Effector CD4-positive, alpha-beta T cell (primary cell): Measurements from ENCODE around the gene OLFML1.

ENCODE experiments used
- DNase-seq: peaks from one replicate; pipeline ENCODE4 v3.0.0-alpha.2; 2020

OLFML1 gene

GRCh38 chr11:7533199-7534041 is 48.1 kb downstream of the OLFML1 start:
- no peak for DNase-seq

DNA sequence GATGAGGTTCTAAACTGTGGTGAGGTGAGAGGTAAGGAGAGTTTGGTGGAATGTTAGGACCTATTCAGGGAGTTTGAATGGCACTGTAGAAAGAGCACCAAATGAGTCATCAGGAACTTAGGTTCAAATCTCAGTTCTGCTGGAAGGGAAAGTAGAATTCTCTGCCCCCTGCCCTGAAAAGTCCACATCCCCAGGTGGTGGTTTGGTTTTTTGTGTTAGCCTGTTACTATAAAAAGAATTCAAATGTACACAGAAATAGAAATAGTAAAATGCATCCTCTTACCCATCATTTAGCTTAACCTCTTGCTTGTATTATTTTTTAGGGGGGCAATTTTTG is 48.7 kb downstream of the OLFML1 start:
- no peak for DNase-seq

DNA sequence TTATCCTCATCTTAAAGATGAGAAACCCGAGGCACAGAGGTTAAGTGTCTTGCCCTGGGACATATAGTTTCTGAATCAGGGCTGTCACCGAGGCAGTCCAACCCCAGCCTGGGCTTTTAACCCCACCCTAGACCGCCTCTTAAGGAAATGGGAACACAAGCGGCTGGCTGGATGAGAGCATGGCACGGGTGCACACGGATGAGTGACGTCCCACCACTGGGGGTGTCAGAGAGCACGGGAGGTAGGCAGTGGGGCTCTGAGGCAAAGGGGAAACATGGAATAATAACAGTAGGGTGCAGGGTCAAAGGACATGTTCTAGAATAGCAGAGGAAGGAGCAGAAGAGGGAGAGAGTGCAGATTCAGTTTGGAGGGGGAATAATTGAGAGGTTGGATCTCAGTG is 50.8 kb downstream of the OLFML1 start:
- no peak for DNase-seq

DNA sequence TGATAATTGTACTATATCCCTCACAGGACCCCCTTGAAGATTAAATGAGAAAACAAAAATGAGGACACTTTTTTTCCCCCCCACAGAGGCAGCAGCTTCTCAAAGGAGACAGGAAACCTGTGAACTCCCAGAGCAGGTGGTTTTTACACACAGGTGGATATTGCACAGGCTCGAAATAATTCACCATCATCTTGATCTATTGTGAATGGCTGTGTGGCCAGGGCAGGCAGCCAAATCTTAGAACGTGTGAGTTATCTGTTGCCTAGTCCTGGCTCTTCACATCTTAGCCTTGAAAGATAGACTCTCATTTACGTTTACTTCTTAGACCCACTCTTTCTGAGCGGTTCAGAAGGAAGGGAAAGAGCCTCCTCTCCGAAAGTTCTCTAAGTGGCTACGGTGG is 52.0 kb downstream of the OLFML1 start:
- no peak for DNase-seq

DNA sequence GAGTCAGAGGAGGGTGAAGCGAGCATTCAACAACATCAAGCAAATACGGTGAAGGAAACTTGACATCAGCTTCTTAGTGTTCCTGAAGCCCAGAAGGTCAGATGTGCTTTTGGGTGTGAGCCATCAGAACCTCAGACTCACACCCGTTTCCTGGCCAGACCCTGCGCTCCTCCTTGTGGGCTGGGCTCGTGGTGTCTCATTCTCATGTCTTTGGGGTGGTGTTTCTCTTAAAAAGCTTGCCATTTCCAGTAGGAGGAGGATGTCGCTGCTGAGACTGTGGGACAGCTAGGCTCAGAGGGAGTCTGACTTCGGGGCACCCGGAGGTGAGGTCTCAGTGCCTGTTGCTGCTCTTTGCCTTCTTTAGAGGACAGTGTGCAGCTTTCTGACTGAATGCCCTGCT is 52.7 kb downstream of the OLFML1 start:
- no peak for DNase-seq

- DNase-seq, result no peak
Observed at GRCh38 chr11:7538466-7539454, 53.5 kb downstream of the OLFML1 start.

- no peak for DNase-seq
Observed at GRCh38 chr11:7540830-7541555, 55.7 kb downstream of the OLFML1 start.

DNA sequence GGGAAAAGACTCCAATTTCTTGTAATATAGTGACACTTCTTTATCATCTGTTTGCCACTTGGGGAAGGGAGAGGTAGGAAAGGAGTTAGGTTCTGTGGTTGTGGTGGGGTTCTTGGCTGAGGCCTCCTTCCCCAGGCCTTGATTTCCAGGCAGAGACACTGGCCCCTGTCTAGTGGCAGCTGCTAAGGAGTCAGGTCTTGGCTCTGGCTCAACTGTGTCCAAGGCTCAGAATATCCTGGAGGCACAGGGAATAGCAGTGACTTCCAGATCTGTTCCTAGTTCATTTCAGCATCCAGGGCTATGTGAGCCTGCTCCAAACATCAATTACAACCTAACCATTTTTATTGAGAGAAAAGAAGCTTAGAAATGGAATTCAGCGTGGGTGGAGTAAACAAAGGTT is 58.0 kb downstream of the OLFML1 start:
- no peak for DNase-seq

DNA sequence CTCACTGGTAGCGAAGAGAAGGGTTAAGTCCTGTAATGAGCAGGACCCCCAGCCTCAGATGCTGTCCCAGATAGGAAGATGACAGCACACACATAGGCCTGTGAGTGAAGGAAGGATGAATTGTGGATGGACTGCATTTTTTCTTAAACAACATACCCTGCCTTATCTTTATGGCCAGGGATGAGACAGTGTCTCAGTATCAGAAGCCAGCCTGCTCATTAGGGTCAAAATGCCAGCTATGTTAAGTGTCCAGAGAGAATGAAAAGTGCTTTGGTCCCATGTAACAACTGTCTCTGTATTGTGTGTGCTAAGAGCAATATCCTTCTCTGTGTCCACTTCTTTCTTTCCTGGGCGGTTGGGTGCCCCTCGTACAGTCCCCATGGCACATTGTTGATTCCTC is 58.7 kb downstream of the OLFML1 start:
- DNase-seq, result no peak

DNA sequence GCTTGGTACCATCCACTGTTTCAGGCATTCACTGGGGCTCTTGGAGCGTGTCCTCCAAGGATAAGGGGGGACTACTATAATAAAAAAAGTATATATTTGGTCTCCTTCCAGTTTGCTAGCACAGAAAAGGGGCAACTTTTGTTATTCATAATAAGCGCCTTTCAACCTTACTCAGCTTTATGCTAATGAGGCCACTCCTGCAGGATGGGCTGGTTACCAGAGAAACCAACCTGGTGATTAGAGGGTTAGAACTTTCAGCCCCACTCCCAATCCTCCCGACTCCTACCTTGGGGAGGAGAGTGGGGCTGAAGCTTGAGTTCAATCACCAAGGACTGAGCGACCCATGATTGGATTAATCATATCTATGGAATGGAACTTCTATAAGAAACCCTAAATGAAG is 60.3 kb downstream of the OLFML1 start:
- DNase-seq, result no peak

GRCh38 chr11:7546324-7546791 is 61.1 kb downstream of the OLFML1 start:
- no peak for DNase-seq

DNA sequence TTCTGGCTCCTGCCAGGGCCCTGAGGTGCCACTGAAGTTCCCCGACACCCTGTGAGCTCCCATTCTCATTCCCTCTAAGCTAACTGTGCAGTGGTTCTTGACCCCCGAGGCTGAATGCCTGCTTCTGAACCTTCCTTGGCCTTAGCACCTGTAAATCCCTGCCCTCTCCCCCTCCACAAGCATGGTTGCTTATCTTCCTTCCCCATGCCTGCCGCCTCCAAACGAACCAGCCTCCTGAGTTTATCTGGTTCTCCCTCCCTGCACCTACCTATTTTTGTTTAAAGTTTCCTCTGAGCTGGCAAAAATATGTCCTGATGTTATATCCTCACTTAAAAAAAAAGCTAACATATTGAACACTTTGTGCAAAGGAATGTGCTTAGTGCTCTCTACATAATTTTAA is 62.4 kb downstream of the OLFML1 start:
- DNase-seq, result no peak

DNA sequence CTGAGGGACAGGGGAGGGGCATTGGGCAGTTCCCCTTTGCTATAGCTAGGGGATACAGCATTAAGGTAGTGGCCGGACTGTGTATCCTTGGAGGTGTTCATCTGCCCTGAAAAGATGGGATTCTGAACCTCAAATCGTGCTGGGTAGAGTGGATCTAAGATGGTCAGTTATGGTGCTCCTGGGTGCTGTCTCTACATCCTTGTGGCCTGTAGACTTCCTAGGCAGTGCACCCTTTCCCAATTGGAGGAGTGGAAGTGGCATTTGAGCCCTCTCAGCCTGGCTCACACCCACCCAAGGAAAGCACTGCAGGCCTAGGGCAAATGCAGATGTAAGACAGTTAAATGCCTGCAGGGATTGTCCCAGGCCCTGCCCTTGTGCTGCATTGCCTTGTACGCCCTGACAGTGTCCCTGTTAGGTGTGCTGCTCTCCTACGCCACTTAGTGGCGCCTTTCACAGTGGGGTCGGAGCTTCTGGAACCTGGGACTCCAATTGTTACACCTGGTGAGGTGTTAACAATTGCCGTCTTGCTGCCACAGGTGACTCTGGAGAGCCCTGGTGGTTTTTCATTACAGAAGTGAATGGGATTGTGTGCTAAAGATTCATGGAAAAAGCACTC is 63.5 kb downstream of the OLFML1 start:
- DNase-seq, result no peak

- no peak for DNase-seq
Observed at GRCh38 chr11:7549681-7550080, 64.4 kb downstream of the OLFML1 start.

DNA sequence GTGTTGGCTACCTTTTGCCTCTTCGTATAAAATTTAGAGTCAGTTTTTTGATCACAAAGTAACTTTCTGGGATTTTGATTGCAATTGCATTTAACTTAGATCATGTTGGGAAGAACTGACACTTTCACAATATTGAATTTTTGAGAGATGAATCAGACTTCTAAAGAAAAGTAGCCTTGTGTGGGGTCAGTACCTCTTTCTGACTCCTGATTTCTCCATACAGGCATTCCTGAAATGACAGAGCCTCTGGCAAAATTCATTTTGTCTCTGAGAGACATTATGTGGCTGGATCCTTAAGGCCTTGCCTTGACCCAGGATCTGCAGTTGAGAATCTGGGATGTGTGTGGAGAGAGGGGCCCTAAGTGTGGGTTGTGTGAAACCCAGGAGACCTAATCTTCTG is 66.3 kb downstream of the OLFML1 start:
- DNase-seq, result no peak

GRCh38 chr11:7552666-7553065 is 67.4 kb downstream of the OLFML1 start:
- DNase-seq, result no peak

GRCh38 chr11:7555052-7555699 is 69.9 kb downstream of the OLFML1 start:
- no peak for DNase-seq

DNA sequence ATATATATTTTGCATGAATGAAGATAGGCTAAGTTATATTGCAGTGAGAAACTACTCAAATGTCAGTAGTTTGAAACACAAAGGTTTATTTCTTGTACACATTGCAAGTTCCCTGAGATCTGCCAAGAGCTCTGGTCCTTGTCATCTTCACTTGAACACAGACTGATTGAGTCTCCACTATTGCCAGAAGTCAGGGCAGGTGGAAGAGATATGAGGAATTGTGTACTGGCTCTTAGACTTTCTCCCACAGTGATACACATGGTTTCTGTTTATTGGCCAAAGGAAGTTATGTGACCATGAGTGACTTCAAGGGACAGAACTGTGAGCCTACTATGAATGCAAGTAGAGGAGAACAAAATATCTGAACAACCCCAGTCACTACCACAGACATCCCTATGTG is 72.7 kb downstream of the OLFML1 start:
- no peak for DNase-seq

GRCh38 chr11:7559398-7560283 is 74.3 kb downstream of the OLFML1 start:
- no peak for DNase-seq
